K562 (cell line): ENCODE results near the gene NINL. TPM values are rescaled to one million over a fixed set of nuclear protein-coding genes. Genes with fewer than 3 reads are reported as not detected.

Experiments
- ATAC-seq: fragments of 200-7000 bp; cut with Tn5 transposase; 3 replicates; pipeline ENCODE4 v1.9.1; 2020; ENCODE audit warnings: moderate library complexity
- BruUV-seq: library from RNA; stranded (reverse); fragments of 400-500 nt; replicated peaks from 2 replicates; lab custom pipeline; 2021; lab: Mats Ljungman, UMichigan
- CTCF ChIA-PET: fragments of 300-600 bp; formaldehyde crosslinking; extraction: SDS; loops from one replicate; lab custom pipeline; 2021; ENCODE audit warnings: low intra/inter-chr PET ratio; lab: Yijun Ruan, JAX
- POLR2A ChIA-PET: fragments of 300-600, 350-650 bp; sonication (Branson Sonifier 250); formaldehyde crosslinking; extraction: SDS; loops from one replicate; lab custom pipeline; 2021; ENCODE audit warnings: antibody characterized with exemption, inconsistent platforms; lab: Yijun Ruan, JAX
- DNase-seq, 4 experiments: peaks; one replicate each; pipeline versions ENCODE4 v3.0.0 to v3.0.0-alpha.2; 2011 to 2018; ENCODE audit warnings: low spot score in 3 of 4, mixed read lengths in 3 of 4; ENCODE audit errors: extremely low read depth in 1 of 4
- FAIRE-seq: peaks from 2 replicates; lab custom pipeline; 2011; peaks lifted over from hg19 to GRCh38; lab: Jason Lieb, UNC
- H2AFZ ChIP-seq: 2 replicates; pipeline ENCODE4 v1.6.0; 2011; ENCODE audit warnings: low read depth, low read length, control low read depth, inconsistent platforms
- H3K27ac ChIP-seq: fragments of 200-600 bp; 3 replicates; pipeline ENCODE4 v1.8.0; 2011; ENCODE audit warnings: low read depth, mild to moderate bottlenecking, control low read depth, inconsistent platforms, low read length, moderate library complexity, mixed read lengths; ENCODE audit errors: extremely low read depth
- H3K27me3 ChIP-seq, 2 experiments: fragments of 300-600 bp in 1 of 2; 2 replicates in 1 of 2; 3 replicates in 1 of 2; pipeline versions ENCODE4 v1.6.0 to v1.8.0; 2011; ENCODE audit warnings: inconsistent platforms in 2 of 2, low read length in 2 of 2, mild to moderate bottlenecking in 1 of 2, mixed read lengths in 1 of 2, moderate library complexity in 1 of 2; ENCODE audit not compliant: control insufficient read depth in 2 of 2, insufficient read depth in 2 of 2
- H3K36me3 ChIP-seq: fragments of 300-600 bp; 3 replicates; pipeline ENCODE4 v1.8.0; 2011; ENCODE audit warnings: mild to moderate bottlenecking, low read length, inconsistent platforms; ENCODE audit not compliant: control insufficient read depth, insufficient read depth
- H3K4me1 ChIP-seq, 2 experiments: fragments of 200-600 bp in 1 of 2; replicated peaks in 1 of 2; 2 replicates in 1 of 2; 3 replicates in 1 of 2; pipeline versions ENCODE4 v1.5.1 to v1.8.0; 2011; ENCODE audit warnings: inconsistent platforms in 2 of 2, low read length in 2 of 2, mild to moderate bottlenecking in 1 of 2, mixed read lengths in 1 of 2, moderate library complexity in 1 of 2; ENCODE audit not compliant: control insufficient read depth in 2 of 2, insufficient read depth in 2 of 2
- H3K4me2 ChIP-seq: 2 replicates; pipeline ENCODE4 v1.6.1; 2011; ENCODE audit warnings: low read length, control low read depth, inconsistent platforms, mixed read lengths; ENCODE audit not compliant: insufficient read depth
- H3K4me3 ChIP-seq: fragments of 200-600 bp; sonication (generic), shearing (Covaris generic); 2 replicates; pipeline ENCODE4 v1.5.1; 2016; ENCODE audit warnings: control low read depth, inconsistent platforms
- H3K79me2 ChIP-seq: fragments of 200-600 bp; 3 replicates; pipeline ENCODE4 v1.8.0; 2011; ENCODE audit warnings: low read length, inconsistent platforms; ENCODE audit not compliant: control insufficient read depth, insufficient read depth
- H3K9ac ChIP-seq, 2 experiments: 2 replicates each; pipeline versions ENCODE4 v1.6.0 to v1.6.1; 2011; ENCODE audit warnings: low read depth in 2 of 2, low read length in 2 of 2, control low read depth in 1 of 2, inconsistent platforms in 1 of 2, mild to moderate bottlenecking in 1 of 2, mixed read lengths in 1 of 2; ENCODE audit not compliant: insufficient read depth in 1 of 2
- H3K9me1 ChIP-seq: one replicate; pipeline ENCODE4 v1.6.0; 2011; ENCODE audit warnings: inconsistent platforms, mild to moderate bottlenecking, low read length, moderate library complexity; ENCODE audit not compliant: control insufficient read depth, insufficient read depth
- H3K9me3 ChIP-seq: replicated peaks from 2 replicates; pipeline ENCODE4 v1.5.1; 2011; ENCODE audit warnings: low read depth, low read length, inconsistent platforms; ENCODE audit not compliant: control insufficient read depth, insufficient read depth
- H4K20me1 ChIP-seq: replicated peaks from 2 replicates; pipeline ENCODE4 v1.6.1; 2011; ENCODE audit warnings: low read length, inconsistent platforms, mixed read lengths; ENCODE audit not compliant: control insufficient read depth, insufficient read depth
- DEAF1 ChIP-seq: fragments of 450-650 bp; formaldehyde crosslinking; IDR thresholded peaks from 2 replicates; pipeline ENCODE4 v1.4.0; 2020; ENCODE audit warnings: mild to moderate bottlenecking, moderate library complexity
- DPF2 ChIP-seq: fragments of 450-650 bp; IDR thresholded peaks from 2 replicates; pipeline ENCODE4 v1.6.1; 2016
- HINFP ChIP-seq: fragments of 450-650 bp; conservative IDR thresholded peaks from 2 replicates; pipeline ENCODE4 v1.6.1; 2016; ENCODE audit warnings: missing genetic modification characterization, low read depth, mild to moderate bottlenecking, control low read depth, missing compliant biosample characterization
- NRF1 ChIP-seq, 2 experiments: fragments of 450-650 bp; IDR thresholded peaks in 1 of 2; conservative IDR thresholded peaks in 1 of 2; 2 replicates each; pipeline ENCODE4 v1.6.1; 2014; ENCODE audit warnings: mild to moderate bottlenecking in 2 of 2
- RAD21 ChIP-seq, 2 experiments: fragments of 250-450 bp in 1 of 2; fragments of 450-650 bp in 1 of 2; sonication (Bioruptor Pico) in 1 of 2; formaldehyde crosslinking in 1 of 2; IDR thresholded peaks in 1 of 2; conservative IDR thresholded peaks in 1 of 2; 2 replicates each; pipeline versions ENCODE4 v1.4.0 to v1.8.0; 2020 to 2022; ENCODE audit warnings: mild to moderate bottlenecking in 2 of 2, moderate library complexity in 1 of 2
- REST ChIP-seq, 2 experiments: fragments of 450-650 bp; formaldehyde crosslinking in 1 of 2; IDR thresholded peaks; 2 replicates each; pipeline versions ENCODE4 v1.4.0 to v1.6.1; 2014 to 2020; ENCODE audit warnings: mild to moderate bottlenecking in 2 of 2, borderline replicate concordance in 1 of 2, low read depth in 1 of 2
- ZNF239 ChIP-seq: fragments of 250-450 bp; sonication (Bioruptor Pico); IDR thresholded peaks from 2 replicates; pipeline ENCODE4 v1.4.0; 2020; ENCODE audit warnings: mild to moderate bottlenecking
- ZNF583 ChIP-seq: fragments of 250-450 bp; sonication (Bioruptor Pico); IDR thresholded peaks from 2 replicates; pipeline ENCODE4 v1.4.0; 2020
- WGBS: fragments of 100-300 bp; shearing (Covaris generic); methylation state at CpG from one replicate; pipeline ENCODE4 v1.1.6; 2016; ENCODE audit warnings: low coverage, mixed read lengths; ENCODE audit not compliant: insufficient coverage; ENCODE audit errors: missing lambda C conversion rate; 5-methylcytosine and 5-hydroxymethylcytosine counted together
- in situ Hi-C: fragments of 300-500 bp; cut with MboI; formaldehyde crosslinking; loops from 4 replicates; pipeline ENCODE4 v1.15.0; 2018; ENCODE audit warnings: inconsistent platforms, mixed read lengths
- intact Hi-C: fragments of 100-400 bp; cut with micrococcal nuclease; formaldehyde crosslinking; loops from 2 replicates; pipeline ENCODE4 v1.14.2; 2022
- polyA plus RNA-seq, 8 experiments: library from polyadenylated mRNA; depleted of rRNA in 4 of 8; stranded (reverse) in 5 of 8; unstranded in 3 of 8; fragments of >200 nt; fragmentation: Nextera tagmentation in 2 of 8; fragmentation: Illumina TruSeq in 1 of 8; extraction: Ambion mirVana in 2 of 8; extraction: Trizol in 1 of 8; gene quantifications; 2 replicates each; pipeline versions ENCODE4 v1.2.1 to v1.2.3, GENCODE V29; 2011 to 2014; ENCODE audit warnings: inconsistent platforms in 1 of 8, missing spikeins in 1 of 8
- total RNA-seq, 7 experiments: library from RNA; depleted of rRNA in 6 of 7; stranded (reverse); fragments of >200 nt in 6 of 7; fragmentation: Illumina TruSeq in 2 of 7; extraction: Trizol in 2 of 7; gene quantifications; 2 replicates each; pipeline versions ENCODE4 v1.2.1 to v1.2.3, GENCODE V29; 2011 to 2021; ENCODE audit warnings: low replicate concordance in 1 of 7

Gene NINL
- total and polyA plus RNA-seq, 9 of the 15 experiments (the other 6 are each of a cell fraction or from before 2014, with no cell fraction given): 0.03 to 0.22 (median 0.05) TPM; not detected in 5

GRCh38 chr20:25470045-25470444 is 115.3 kb downstream of the NINL start:
- ChIA-PET CTCF (no interaction called here), POLR2A (interaction anchor here (0.7 kb wide), 1 partner anchor 350 kb away, joined by 3 read pairs; no protein-coding TSS in a partner anchor)
- no peak overlapping the region for H3K4me3 ChIP-seq
- BruUV-seq: no TSS peak
- H3K4me2 ChIP-seq: peak overlapping the region; percentile 51
- no peak overlapping the region for H3K9ac ChIP-seq
- no peaks in the 10 kb centered on the region for H3K9me3 ChIP-seq
- peak overlapping the region; percentile 74 for H2AFZ ChIP-seq
- peak; percentile 42 to 70 (median 54) for DNase-seq
- peaks cover 7 to 12% of the 10 kb centered on the region in 2 experiments; a peak in 4 of 5 replicates for H3K4me1 ChIP-seq
- in situ Hi-C loops (no loop called here), intact Hi-C loops (loop anchor here (5.0 to 10.0 kb wide), 2 partner anchors 72 to 105 kb away; no protein-coding TSS in a partner anchor)
- H3K36me3 ChIP-seq: no peaks in the 10 kb centered on the region
- no peaks in the 10 kb centered on the region for H4K20me1 ChIP-seq
- no peak overlapping the region for H3K27ac ChIP-seq
- peaks cover 2 to 10% of the 10 kb centered on the region in 2 experiments; a peak in 4 of 5 replicates for H3K27me3 ChIP-seq
- H3K79me2 ChIP-seq: no peaks in the 10 kb centered on the region
- FAIRE-seq: peak; percentile 73
- peak; percentile 94 for ATAC-seq
- 4% methylated on average over 9 of the region's 13 CpGs for WGBS
- H3K9me1 ChIP-seq: no peaks in the 10 kb centered on the region
- TF ChIP-seq ZNF583 (CRISPR knock-in tag) (no peak), DPF2 (no peak), REST (IDR thresholded peaks at IDR 0.05; ENCODE audit: borderline replicate concordance) (peak; percentile 65; the same call in 1 of the 2 replicates), REST (CRISPR knock-in tag; IDR thresholded peaks at IDR 0.05; ENCODE audit: low read depth) (no peak), HINFP (no peak), DEAF1 (CRISPR knock-in tag) (peak; percentile 35; the same call in 1 of the 2 replicates), ZNF239 (no peak), RAD21 (CRISPR knock-in tag; conservative IDR thresholded peaks at IDR 0.05 in 1 of 2, IDR thresholded peaks at IDR 0.05 in 1 of 2) (peak; percentile 52 to 78), NRF1 (conservative IDR thresholded peaks at IDR 0.05 in 1 of 2, IDR thresholded peaks at IDR 0.05 in 1 of 2) (no peak)
